Adrenal gland (tissue), 5 donors: ENCODE measurements around the gene CACNA1H.

Experiments
- CTCF ChIP-seq, 6 experiments: fragments of 450-650 bp in 4 of 6; fragments of 200-600 bp in 2 of 6; sonication (generic) in 1 of 6; IDR thresholded peaks; 1 replicate in 5 of 6; 2 replicates in 1 of 6; pipeline versions ENCODE4 v1.5.1 to v1.8.0; 2016 to 2021; ENCODE audit warnings: antibody characterized with exemption in 6 of 6, mild to moderate bottlenecking in 2 of 6, moderate library complexity in 1 of 6
- POLR2A ChIP-seq, 2 donors: fragments of 450-650 bp; IDR thresholded peaks; one replicate each; pipeline ENCODE4 v1.6.1; 2017; ENCODE audit warnings: antibody characterized with exemption in 2 of 2, mild to moderate bottlenecking in 2 of 2, moderate library complexity in 1 of 2
- donor health status: DM: no; HTN: no; CAD: no.

- TF ChIP-seq POLR2A (IDR thresholded peaks at IDR 0.05) (no peak), CTCF (IDR thresholded peaks at IDR 0.05) (peak; percentile 84 to 99 (median 94))
Observed at GRCh38 chr16:1194665-1195392, 41.9 kb downstream of the CACNA1H start.
